ENCODE measurements around the gene EXOC6B. TPM values are rescaled to one million over a fixed set of nuclear protein-coding genes. Genes with fewer than 3 reads are reported as not detected.

Gene EXOC6B
- total RNA-seq, 1 experiment from 2014 or later: 18.5 TPM

GRCh38 chr2:72165792-72166191, 660.0 kb downstream of the EXOC6B start:
- DNase-seq (ENCODE audit: low read depth): no peak
- in situ Hi-C loops (cut with HindIII; ENCODE audit: low pct_unique_long_range_greater_than_20kb, low sequenced_read_pairs): no loop called here

DNA sequence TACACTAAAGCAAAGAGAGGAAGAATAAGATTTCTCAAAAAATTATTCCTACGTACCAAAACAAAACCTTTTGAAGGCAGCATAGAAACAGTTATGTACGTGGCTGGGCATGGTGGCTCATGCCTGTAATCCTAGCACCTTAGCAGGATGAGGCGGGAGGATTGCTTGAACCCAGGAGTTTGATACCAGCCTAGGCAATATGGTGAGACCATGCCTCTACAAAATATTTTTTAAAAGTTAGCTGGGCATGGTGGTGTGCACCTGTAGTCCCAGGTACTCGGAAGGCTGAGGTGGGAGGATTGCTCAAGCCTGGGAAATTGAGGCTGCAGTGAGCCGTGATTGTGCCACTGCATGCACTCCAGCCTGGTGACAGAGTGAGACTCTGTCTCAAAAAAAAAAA, 663.3 kb downstream of the EXOC6B start:
- DNase-seq (ENCODE audit: low read depth): no peak
- in situ Hi-C loops (cut with HindIII; ENCODE audit: low pct_unique_long_range_greater_than_20kb, low sequenced_read_pairs): no loop called here

GRCh38 chr2:72159211-72159993, 666.4 kb downstream of the EXOC6B start:
- in situ Hi-C loops (cut with HindIII; ENCODE audit: low pct_unique_long_range_greater_than_20kb, low sequenced_read_pairs): no loop called here
- no peak for DNase-seq (ENCODE audit: low read depth)

DNA sequence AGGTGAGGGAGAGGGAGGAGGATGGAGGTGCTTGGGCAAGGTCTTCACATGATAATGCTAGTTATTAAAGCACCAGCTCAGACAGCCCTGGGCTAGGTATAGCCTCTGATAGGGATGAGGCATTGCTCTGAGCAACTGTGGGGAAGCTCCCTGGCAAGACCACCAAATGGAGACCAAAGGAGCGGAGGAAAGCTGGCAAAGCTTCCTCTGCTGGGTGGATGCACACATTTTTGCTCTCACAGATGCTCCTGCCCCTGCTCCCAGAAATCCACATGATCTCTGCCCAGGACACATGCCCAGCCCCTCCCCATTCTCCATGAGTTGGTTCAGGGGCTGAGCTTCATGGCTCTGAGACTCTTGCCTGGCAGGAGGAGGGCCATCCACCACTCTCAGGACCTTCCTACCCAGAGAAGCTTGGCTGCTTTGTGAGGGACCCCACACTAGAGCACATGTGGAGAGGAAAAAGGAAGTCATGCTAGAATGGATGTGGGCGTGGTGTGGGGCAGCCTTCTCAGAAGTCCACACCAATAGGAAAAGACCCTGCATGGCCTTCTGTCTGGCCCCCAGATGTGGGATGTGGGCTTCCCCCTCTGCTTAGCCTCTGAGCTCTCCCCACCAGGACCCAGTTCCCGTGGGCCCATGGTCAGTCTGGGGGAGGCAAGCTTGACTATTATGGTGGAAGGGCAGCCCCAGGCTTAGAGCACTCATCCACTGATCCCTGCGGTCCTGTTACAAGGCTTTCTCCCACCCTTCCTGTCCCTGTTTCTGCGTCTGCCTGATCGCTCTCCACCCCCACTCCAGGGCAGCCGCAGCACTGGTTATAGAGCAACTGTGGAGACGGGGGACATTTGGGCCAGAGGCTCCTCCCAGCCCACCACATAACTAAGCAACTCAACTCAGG, 667.7 kb downstream of the EXOC6B start:
- in situ Hi-C loops (cut with HindIII; ENCODE audit: low pct_unique_long_range_greater_than_20kb, low sequenced_read_pairs): no loop called here

GRCh38 chr2:72156872-72157271, 669.0 kb downstream of the EXOC6B start:
- no peak for DNase-seq (ENCODE audit: low read depth)
- in situ Hi-C loops (cut with HindIII; ENCODE audit: low pct_unique_long_range_greater_than_20kb, low sequenced_read_pairs): no loop called here

More for the DNA sequence above, 667.7 kb downstream of the EXOC6B start:
- DNase-seq (ENCODE audit: low read depth): no peak

- DNase-seq (ENCODE audit: low read depth): no peak
- in situ Hi-C loops (cut with HindIII; ENCODE audit: low pct_unique_long_range_greater_than_20kb, low sequenced_read_pairs): no loop called here
Observed at GRCh38 chr2:72155737-72156136, 670.1 kb downstream of the EXOC6B start.

DNA sequence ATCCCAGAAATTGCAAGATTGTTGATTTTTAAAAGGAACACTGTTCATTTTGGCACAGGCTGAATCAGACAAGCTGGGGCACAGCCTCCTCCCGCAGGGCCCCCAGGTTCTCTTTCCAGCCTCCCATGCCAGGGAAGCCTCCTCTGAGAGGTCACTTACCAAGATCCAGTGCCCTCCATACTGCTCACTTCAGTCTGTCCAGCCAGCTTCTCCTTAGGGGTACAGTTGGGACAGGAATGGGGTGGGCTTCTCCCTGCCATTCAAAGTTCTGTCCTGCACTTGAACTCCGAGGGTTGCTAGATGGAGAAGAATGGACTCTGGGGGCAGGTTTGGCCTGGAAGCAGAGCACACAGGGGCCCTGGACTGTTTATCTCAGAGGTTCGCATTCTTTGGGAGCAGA, 670.7 kb downstream of the EXOC6B start:
- in situ Hi-C loops (cut with HindIII; ENCODE audit: low pct_unique_long_range_greater_than_20kb, low sequenced_read_pairs): no loop called here
- no peak for DNase-seq (ENCODE audit: low read depth)

GRCh38 chr2:72154386-72154975, 671.4 kb downstream of the EXOC6B start:
- in situ Hi-C loops (cut with HindIII; ENCODE audit: low pct_unique_long_range_greater_than_20kb, low sequenced_read_pairs): no loop called here
- no peak for DNase-seq (ENCODE audit: low read depth)

- in situ Hi-C loops (cut with HindIII; ENCODE audit: low pct_unique_long_range_greater_than_20kb, low sequenced_read_pairs): no loop called here
Observed at GRCh38 chr2:72153924-72154323, 671.9 kb downstream of the EXOC6B start.

DNA sequence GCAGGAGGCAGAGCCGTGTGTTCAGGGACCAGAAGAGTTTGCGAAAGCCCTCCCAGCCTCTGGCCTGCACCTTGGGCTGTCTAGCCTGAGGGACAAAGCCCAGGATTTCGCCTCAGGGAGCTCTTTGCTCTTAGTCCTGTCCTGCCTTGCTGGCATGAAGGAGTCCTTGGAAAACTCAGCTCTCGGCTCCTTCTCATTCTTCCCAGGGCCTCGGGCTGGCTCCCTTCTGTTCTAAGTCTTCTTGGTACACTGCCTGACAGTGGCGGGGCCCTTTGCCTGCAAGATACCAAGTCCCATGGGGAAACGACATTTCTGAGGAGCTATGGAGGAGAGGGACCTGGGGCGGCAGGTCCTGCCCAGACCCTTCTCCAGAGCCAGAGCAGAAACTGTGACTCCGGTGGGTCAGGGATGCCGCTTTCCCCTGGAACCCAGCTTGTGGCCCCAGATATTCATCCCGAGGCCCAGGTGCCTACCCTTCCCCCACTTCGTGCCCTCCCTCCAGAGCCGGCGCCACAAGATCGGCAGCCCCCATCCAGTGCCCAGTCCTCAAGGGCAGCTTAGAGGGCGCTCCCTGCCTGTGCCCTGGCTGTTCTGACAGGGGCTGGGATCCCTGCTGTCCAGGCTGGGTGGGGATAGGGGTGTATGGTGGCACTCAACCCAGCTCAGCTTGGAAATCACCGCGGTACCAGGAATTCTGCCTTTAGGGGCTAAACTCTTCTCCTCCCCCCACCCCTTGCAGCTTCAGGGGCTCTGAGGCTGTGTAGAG, 672.6 kb downstream of the EXOC6B start:
- in situ Hi-C loops (cut with HindIII; ENCODE audit: low pct_unique_long_range_greater_than_20kb, low sequenced_read_pairs): no loop called here

More at GRCh38 chr2:72153924-72154323, 671.9 kb downstream of the EXOC6B start:
- no peak for DNase-seq (ENCODE audit: low read depth)

GRCh38 chr2:72150861-72151356, 674.9 kb downstream of the EXOC6B start:
- DNase-seq (ENCODE audit: low read depth): no peak
- in situ Hi-C loops (cut with HindIII; ENCODE audit: low pct_unique_long_range_greater_than_20kb, low sequenced_read_pairs): no loop called here

More for the DNA sequence above, 672.6 kb downstream of the EXOC6B start:
- no peak for DNase-seq (ENCODE audit: low read depth)

DNA sequence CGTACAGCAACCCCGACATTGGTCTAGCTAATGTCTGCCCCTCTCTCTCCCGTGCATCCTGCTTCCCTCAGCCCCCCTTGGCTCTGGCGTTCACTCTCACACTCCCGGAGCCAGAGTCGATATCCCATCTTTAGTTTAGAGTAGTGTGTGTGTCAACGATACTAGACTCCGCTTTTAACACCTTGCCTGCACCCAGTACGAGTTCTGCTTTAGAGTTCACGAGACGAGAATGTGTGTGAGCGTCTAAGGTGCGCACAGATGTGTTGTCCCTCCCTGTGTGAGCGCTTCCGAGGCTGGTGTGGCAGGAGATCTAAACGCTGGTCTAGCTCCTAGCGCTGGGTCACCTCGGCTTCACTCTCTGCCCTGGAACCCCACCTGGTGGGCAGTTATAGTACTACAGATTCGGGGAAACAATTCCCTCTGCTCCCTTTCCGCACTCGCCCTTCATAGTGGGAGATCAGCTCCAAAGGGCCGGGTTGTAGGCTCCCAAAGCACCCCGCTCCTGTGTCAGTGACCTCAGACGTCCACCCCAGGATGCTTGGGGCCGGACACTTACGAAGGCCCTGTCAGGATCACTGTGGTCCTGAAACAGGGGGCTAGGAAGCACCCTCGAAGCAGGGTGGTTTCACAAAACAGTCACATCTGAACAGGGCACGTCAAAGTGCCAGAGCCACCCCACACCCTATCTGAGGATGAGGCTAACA, 675.5 kb downstream of the EXOC6B start:
- peak; percentile 77 for DNase-seq (ENCODE audit: low read depth)
- in situ Hi-C loops (cut with HindIII; ENCODE audit: low pct_unique_long_range_greater_than_20kb, low sequenced_read_pairs): no loop called here

- in situ Hi-C loops (cut with HindIII; ENCODE audit: low pct_unique_long_range_greater_than_20kb, low sequenced_read_pairs): no loop called here
- DNase-seq (ENCODE audit: low read depth): no peak
Observed at GRCh38 chr2:72149556-72150156, 676.2 kb downstream of the EXOC6B start.

DNA sequence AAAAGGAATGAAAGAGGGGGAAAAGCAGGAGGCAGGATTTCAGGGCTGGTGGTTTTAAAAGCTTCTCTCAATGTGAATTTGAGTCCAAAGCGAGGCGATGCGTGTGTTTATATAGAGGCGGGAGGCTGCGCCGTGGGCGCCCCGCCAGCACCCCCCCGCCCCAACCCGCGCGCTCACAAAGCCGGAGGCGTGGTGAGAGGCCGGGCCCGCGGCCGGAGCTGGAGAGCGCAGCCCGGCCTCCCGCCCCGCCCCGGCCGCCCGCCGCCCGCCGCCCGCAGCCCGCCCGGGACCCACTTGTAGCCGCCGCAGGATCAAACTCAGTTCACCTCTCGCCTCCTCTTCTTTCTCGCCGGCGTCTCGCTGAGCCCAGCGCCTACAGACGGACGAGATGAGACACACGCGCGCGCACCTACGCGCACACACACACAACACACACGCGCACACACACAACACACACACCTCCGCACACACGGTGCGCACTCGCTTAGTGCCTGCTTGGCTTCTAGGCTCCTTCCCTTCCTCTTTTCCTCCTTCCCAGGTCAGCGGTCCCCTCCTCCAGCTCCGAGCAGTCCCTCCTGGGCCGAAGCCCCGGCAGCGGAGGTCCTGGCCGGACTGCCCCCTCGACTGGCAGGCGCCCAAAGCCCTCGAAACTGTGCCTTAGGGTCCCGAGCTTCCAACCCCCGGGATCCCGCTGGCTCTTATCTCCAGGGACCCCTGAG, 676.8 kb downstream of the EXOC6B start:
- DNase-seq (ENCODE audit: low read depth): peak; percentile 57
- in situ Hi-C loops (cut with HindIII; ENCODE audit: low pct_unique_long_range_greater_than_20kb, low sequenced_read_pairs): no loop called here

- no peak for DNase-seq (ENCODE audit: low read depth)
- in situ Hi-C loops (cut with HindIII; ENCODE audit: low pct_unique_long_range_greater_than_20kb, low sequenced_read_pairs): no loop called here
Observed at GRCh38 chr2:72148003-72148836, 677.6 kb downstream of the EXOC6B start.

All from Caki2 (cell line).